Mesodermal cell (in vitro differentiated cells): ENCODE results near the gene SPATA31D3.
"Not testable (repeated sequence)": the region's sequence is repeated elsewhere in the genome, so short reads cannot be mapped to it uniquely, and the experiment has no call there.

ENCODE experiments used
- H3K27ac ChIP-seq: 2 replicates; pipeline ENCODE4 v1.7.0; 2013; ENCODE audit warnings: mild to moderate bottlenecking, low read depth, low read length, moderate library complexity; ENCODE audit not compliant: severe bottlenecking
- H3K36me3 ChIP-seq: 2 replicates; pipeline ENCODE4 v1.7.1; 2013; ENCODE audit warnings: mild to moderate bottlenecking, low read length, moderate library complexity; ENCODE audit not compliant: control insufficient read depth, insufficient read depth
- H3K4me1 ChIP-seq: one replicate; pipeline ENCODE4 v1.7.1; 2013; ENCODE audit warnings: mild to moderate bottlenecking, low read length; ENCODE audit not compliant: insufficient read depth, control insufficient read depth, poor library complexity, severe bottlenecking
- H3K4me3 ChIP-seq: 2 replicates; pipeline ENCODE4 v1.7.0; 2013; ENCODE audit warnings: low read length, control low read depth, mild to moderate bottlenecking; ENCODE audit not compliant: insufficient read depth, poor library complexity, severe bottlenecking; ENCODE audit errors: extremely low read depth
- H3K9me3 ChIP-seq: 2 replicates; pipeline ENCODE4 v1.7.1; 2013; ENCODE audit warnings: mild to moderate bottlenecking, low read length, moderate library complexity; ENCODE audit not compliant: control insufficient read depth
- WGBS, 2 experiments: methylation state at CpG; one replicate each; pipeline ENCODE4 v1.1.5; 2013; ENCODE audit warnings: missing lambda C conversion rate in 2 of 2; ENCODE audit not compliant: insufficient coverage in 2 of 2; 5-methylcytosine and 5-hydroxymethylcytosine counted together

Gene SPATA31D3

DNA sequence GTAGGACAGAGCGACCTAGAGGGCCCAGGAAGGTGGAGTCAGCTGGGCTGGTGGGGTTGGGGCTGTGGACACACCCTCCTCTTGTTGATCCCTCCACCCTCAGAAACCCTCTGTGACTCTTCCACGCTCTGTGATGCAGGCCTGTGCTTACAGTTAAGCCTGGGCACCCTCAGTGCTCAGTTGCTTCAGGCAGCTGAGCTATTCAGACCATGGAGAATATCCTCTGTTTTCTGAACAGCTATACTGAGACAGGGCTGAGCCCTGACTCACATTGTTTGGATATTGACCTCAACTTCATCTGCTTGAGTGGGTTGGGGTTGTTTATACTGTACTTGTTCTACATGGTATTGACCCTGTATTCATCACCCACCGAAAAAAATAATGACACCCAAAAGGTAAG lies 15.0 kb upstream of the SPATA31D3 start, which contains the start of gene SPATA31D4:
SPATA31D4 (plus strand) TSS at position 124 of the 400 bp plus-strand sequence; CDS start at position 210, 86 bp downstream.
- WGBS, 2 experiments, result no CpG with 5 or more reads among the region's 3 CpGs
- not testable (repeated sequence) for H3K4me3 ChIP-seq, H3K27ac ChIP-seq, H3K36me3 ChIP-seq, H3K4me1 ChIP-seq, H3K9me3 ChIP-seq

DNA sequence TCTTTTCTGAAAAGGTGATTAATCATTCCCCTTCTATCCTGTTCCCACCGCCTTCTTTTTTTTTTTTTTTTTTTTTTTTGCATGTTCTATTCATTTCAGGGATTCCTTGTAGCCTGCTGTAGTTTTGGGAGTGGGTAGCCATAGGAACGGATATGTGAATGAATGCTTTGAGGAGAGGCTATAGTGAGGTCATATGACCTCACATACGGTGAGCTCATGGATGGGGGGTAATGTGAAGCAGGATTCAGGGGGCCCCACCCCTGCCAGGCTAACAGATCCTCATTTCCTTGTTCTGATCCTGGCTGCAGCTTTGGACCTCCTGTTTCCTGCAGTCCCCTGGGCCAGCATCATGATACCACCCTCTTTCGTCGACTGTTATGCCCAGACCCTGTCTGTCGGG lies 13.2 kb upstream of the SPATA31D3 start:
- not testable (repeated sequence) for H3K4me3 ChIP-seq, H3K4me1 ChIP-seq, H3K9me3 ChIP-seq, H3K27ac ChIP-seq, H3K36me3 ChIP-seq
- WGBS, 2 experiments, result no CpG with 5 or more reads among the region's 6 CpGs

DNA sequence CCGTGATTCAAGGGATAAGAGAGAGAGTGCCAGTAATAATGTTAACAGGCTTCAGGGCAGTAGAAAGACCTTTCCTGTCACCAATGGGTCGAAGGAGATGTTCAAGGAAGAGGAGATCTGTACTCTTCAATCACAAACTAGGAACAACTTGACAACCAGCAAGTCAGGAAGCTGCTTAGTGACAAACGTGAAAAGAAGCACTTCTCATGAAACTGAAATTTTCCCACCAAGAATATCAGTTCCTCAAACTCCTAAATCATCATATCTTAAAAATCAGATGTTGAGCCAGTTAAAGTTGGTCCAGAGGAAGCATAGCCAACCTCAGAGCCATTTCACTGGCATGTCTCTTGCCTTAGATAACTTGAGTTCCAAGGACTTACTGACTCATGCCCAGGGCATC lies 9.8 kb upstream of the SPATA31D3 start:
- H3K9me3 ChIP-seq, H3K4me3 ChIP-seq, H3K4me1 ChIP-seq, H3K36me3 ChIP-seq, H3K27ac ChIP-seq: not testable (repeated sequence)
- WGBS, 2 experiments, result no CpG with 5 or more reads among the region's 3 CpGs

DNA sequence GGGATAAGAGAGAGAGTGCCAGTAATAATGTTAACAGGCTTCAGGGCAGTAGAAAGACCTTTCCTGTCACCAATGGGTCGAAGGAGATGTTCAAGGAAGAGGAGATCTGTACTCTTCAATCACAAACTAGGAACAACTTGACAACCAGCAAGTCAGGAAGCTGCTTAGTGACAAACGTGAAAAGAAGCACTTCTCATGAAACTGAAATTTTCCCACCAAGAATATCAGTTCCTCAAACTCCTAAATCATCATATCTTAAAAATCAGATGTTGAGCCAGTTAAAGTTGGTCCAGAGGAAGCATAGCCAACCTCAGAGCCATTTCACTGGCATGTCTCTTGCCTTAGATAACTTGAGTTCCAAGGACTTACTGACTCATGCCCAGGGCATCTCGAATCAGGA lies 5.3 kb downstream of the SPATA31D3 start:
- not testable (repeated sequence) for H3K4me1 ChIP-seq, H3K4me3 ChIP-seq, H3K27ac ChIP-seq, H3K9me3 ChIP-seq, H3K36me3 ChIP-seq
- WGBS, 2 experiments, result no CpG with 5 or more reads among the region's 3 CpGs

DNA sequence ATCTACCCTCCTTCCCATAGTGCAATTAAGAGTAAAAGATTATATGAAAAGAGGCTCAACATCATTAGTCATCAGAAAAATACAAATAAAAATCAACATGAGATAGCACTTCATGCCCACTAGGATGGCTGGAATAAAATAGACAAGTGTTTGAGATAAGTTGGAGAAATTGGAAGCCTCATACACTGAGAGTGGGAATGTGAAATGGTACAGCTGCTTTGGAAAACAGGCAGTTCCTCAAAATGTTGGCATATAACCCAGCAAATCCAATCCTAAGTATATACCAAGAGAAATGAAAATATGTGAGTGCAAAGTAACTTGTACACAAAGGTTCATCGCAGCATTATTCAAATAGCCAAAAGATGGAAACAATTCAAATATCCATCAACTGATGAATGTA lies 9.8 kb downstream of the SPATA31D3 start:
- Histone ChIP-seq H3K4me3 (no peak overlapping the region), H3K9me3 (peaks cover 11% of the 10 kb centered on the region), H3K27ac (no peak overlapping the region), H3K36me3 (no peaks in the 10 kb centered on the region), H3K4me1 (no peaks in the 10 kb centered on the region)
- WGBS, 2 experiments, result no CpG with 5 or more reads among the region's 1 CpG

DNA sequence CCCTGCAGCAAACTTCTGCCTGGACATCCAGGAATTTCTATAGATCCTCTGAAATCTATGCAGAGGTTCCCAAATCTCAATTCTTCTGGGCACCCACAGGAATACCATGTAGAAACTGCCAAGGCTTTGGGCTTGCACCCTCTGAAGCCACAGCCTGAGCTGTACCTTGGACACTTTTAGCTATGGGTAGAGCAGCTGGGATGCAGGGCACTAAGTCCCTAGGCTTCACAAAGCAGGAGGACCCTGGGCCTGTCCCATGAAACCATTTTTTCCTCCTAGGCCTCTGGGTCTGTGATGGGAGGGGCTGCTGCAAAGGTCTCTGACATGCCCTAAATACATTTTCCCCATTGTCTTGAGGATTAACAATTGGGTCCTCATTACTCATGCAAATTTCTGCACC lies 12.3 kb downstream of the SPATA31D3 start:
- H3K4me3 ChIP-seq, result no peak overlapping the region
- peaks cover 11% of the 10 kb centered on the region for H3K9me3 ChIP-seq
- H3K36me3 ChIP-seq, result no peaks in the 10 kb centered on the region
- H3K4me1 ChIP-seq, result no peaks in the 10 kb centered on the region
- H3K27ac ChIP-seq, result no peak overlapping the region

DNA sequence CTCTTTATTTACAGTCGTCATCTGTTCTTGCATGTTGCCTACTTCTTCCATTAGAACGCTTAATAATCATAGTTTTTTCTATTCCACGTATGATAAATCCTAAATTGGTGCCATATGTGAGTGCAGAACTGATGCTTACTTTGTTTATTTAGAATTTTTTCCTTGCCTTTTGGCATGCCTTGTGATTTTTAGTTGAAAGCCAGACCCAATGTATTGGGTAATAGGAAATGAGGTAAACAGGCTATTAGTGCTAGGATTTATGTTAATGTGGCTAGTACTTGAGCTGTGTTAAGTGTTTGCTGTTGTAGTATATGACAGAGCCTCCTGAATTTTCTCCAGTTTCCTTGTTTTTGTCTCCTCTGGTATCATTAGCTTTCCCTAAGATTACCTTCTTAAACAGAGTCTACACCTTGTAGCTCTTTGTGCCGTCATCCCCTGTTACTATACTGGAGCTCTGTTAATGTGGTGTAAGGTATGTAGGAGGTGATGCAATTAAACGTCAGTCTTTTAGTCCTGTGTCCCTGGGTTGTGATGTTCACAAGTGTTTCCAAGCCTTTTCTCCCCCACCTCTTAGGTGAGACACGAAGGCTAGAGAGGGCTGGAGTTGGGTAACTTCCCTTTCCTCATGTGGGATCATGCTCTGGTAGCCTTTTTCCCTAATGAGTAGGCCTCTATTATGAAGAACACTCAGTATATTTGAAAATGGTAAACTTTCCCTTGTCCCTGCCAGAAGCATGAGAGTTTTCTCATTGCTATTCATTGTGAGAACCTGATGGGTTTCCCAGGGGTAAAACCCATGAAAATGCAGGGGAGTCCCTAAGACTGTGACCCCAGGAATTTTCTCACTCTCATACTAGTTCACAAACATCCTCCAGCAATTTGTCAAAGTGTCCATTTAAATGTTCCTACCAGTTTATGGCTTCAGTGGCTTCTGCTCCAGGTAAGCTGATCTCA lies 21.2 kb downstream of the SPATA31D3 start:
- no CpG with 5 or more reads among the region's 6 CpGs for WGBS, 2 experiments
- no peak overlapping the region for H3K27ac ChIP-seq
- no peaks in the 10 kb centered on the region for H3K36me3 ChIP-seq
- H3K4me1 ChIP-seq, result no peaks in the 10 kb centered on the region
- peaks cover 6% of the 10 kb centered on the region for H3K9me3 ChIP-seq
- H3K4me3 ChIP-seq, result no peak overlapping the region

DNA sequence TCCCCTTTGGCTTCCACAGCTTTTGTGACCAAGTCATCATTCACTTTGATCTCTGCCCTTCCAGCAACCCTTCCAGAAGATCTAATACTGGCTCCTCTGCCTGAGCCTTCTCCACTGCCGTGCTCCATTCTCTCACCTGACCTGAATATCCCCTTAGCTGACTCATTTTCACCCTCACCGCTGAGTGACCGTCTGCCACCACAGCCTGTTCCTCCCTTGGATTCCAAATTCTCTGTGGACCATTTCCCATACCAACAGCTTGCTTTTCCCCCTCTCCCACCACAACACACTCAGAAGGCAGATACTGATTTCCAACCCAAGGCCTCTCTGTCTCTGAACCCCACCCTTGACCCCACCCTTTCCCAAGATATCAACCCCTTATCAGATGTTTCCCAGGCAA lies 24.7 kb downstream of the SPATA31D3 start:
- Histone ChIP-seq H3K27ac (no peak overlapping the region), H3K36me3 (no peaks in the 10 kb centered on the region), H3K4me3 (no peak overlapping the region), H3K9me3 (peaks cover 6% of the 10 kb centered on the region), H3K4me1 (no peaks in the 10 kb centered on the region)
- 72 to 89% methylated on average over 3 of the region's 3 CpGs for WGBS, 2 experiments

DNA sequence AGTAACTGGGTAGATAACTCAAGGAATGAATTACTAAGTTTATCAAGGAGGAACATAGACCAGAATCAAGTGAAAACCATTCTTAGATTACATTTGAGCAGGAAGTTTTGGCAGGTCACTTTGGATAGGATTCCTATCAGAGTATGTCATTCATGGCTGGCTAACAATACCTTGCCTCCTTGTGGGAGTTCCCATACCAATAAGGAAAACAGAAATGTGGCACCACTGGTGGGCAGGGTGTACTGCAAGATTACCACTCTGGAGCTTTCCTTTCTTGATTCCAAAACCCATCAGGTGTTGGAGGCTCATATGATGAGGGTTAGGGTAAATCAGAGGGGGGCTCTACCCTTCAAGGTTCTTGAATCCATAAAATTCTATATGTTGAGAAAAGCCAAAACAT lies 26.7 kb downstream of the SPATA31D3 start:
- Histone ChIP-seq H3K9me3 (peaks cover 4% of the 10 kb centered on the region), H3K4me3 (no peak overlapping the region), H3K4me1 (no peaks in the 10 kb centered on the region), H3K36me3 (no peaks in the 10 kb centered on the region), H3K27ac (no peak overlapping the region)

DNA sequence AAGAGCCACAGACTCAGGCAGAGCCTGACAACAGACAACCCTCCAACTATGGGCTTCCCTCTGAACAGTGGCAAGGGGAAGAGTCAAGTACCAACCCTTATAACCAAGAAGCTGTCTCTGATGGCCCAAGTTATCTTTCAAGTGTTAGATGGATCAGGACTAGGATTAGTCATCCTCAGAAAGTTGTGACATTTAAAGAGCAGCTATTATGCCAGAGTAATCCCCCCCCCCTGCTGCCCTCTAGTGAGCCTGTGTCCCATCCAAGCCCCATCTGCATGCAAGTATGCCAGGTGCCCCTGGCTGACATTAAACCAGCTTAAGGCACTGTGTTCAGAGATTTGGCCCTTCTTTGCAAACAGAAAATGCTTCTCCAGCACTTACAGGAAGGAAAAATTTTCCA lies 28.4 kb downstream of the SPATA31D3 start:
- Histone ChIP-seq H3K9me3 (no peaks in the 10 kb centered on the region), H3K4me1 (no peaks in the 10 kb centered on the region), H3K4me3 (no peak overlapping the region), H3K27ac (no peak overlapping the region), H3K36me3 (no peaks in the 10 kb centered on the region)

DNA sequence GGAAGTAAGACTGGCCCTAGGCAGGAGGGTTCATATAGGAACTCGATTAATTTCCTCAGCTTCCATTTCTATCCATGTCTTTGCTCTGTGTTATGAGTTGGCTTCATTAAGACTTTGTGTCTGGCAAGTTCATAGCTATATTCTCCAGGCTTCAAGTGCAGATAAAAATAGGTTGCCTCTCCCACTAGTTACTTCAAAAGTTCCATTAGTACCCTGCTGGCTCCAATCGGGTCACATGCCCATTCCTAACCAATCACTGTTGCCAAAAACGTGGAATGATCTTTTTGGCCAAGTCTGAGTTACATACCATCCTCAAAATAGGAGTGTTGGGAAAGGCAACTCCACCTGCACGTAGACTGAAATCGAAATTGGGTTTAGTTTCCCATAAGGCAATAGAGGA lies 31.5 kb downstream of the SPATA31D3 start:
- H3K9me3 ChIP-seq, result no peaks in the 10 kb centered on the region
- H3K27ac ChIP-seq, result no peak overlapping the region
- 66 to 90% methylated on average over 2 of the region's 5 CpGs for WGBS, 2 experiments
- H3K36me3 ChIP-seq, result no peaks in the 10 kb centered on the region
- no peaks in the 10 kb centered on the region for H3K4me1 ChIP-seq
- H3K4me3 ChIP-seq, result no peak overlapping the region
